GM12874 (cell line): ENCODE measurements around the gene TYK2.

Source experiments
- CTCF ChIP-seq: IDR thresholded peaks from 2 replicates; pipeline ENCODE4 v1.5.1; 2011; ENCODE audit warnings: low read depth, mild to moderate bottlenecking, control low read depth, low read length, moderate library complexity; ENCODE audit not compliant: insufficient read depth

TYK2 gene

GRCh38 chr19:10316229-10317044 is 63.9 kb downstream of the TYK2 start:
- no peak for TF ChIP-seq CTCF

GRCh38 chr19:10315335-10316214 is 64.8 kb downstream of the TYK2 start, which contains the start of gene FDX2:
FDX2 (minus strand) TSS chr19:10316015; CDS start chr19:10315996, 19 bp downstream.
- TF ChIP-seq CTCF, result no peak

- no peak for TF ChIP-seq CTCF
These were observed 70.9 kb downstream of the TYK2 start, which contains the start of gene ZGLP1 for GRCh38 chr19:10309423-10309822. ZGLP1 (minus strand) TSS chr19:10309815.

GRCh38 chr19:10306327-10306726 is 74.0 kb downstream of the TYK2 start:
- no peak for TF ChIP-seq CTCF

GRCh38 chr19:10305139-10305806 is 75.1 kb downstream of the TYK2 start:
- no peak for TF ChIP-seq CTCF
